ENCODE results near the gene OCRL.

- TF ChIP-seq POLR2AphosphoS5 (IDR thresholded peaks at IDR 0.05; ENCODE audit: low read depth, low read length) (no peak), POLR2A (IDR thresholded peaks at IDR 0.05; ENCODE audit: low read depth, low read length) (no peak), TAF1 (IDR thresholded peaks at IDR 0.05; ENCODE audit: low read depth, low read length) (no peak)
Observed at GRCh38 chrX:129597905-129598304, 57.8 kb downstream of the OCRL start.

Data from GM12891 (cell line).